HEK293 (cell line): ENCODE data around the gene CLPSL2.

Experiments used
- CTCF ChIA-PET: fragments of 350-600 bp; formaldehyde crosslinking; extraction: SDS; loops from one replicate; lab custom pipeline; 2021; ENCODE audit warnings: antibody characterized with exemption; lab: Yijun Ruan, JAX
- POLR2A ChIA-PET: fragments of 300-600 bp; formaldehyde crosslinking; extraction: SDS; loops from one replicate; lab custom pipeline; 2020; ENCODE audit warnings: antibody characterized with exemption, inconsistent platforms; lab: Yijun Ruan, JAX
- H3K27ac ChIP-seq: fragments of 200-500 bp; sonication (Bioruptor generic); 2 replicates; pipeline ENCODE4 v1.5.1; 2014; ENCODE audit warnings: low read depth, low read length, control low read depth, inconsistent platforms; ENCODE audit errors: extremely low read depth
- H3K36me3 ChIP-seq, 2 experiments: fragments of 200-500 bp in 1 of 2; sonication (Bioruptor generic) in 1 of 2; 1 replicate in 1 of 2; 2 replicates in 1 of 2; pipeline ENCODE4 v1.5.1; 2014 to 2017; ENCODE audit warnings: inconsistent platforms in 2 of 2, low read length in 2 of 2; ENCODE audit not compliant: control insufficient read depth in 2 of 2, insufficient read depth in 1 of 2
- H3K4me1 ChIP-seq: fragments of 200-500 bp; sonication (Bioruptor generic); 2 replicates; pipeline ENCODE4 v1.5.1; 2014; ENCODE audit warnings: mild to moderate bottlenecking, low read length, inconsistent platforms; ENCODE audit not compliant: control insufficient read depth, insufficient read depth
- H3K4me3 ChIP-seq: 2 replicates; pipeline ENCODE4 v1.5.1; 2011; ENCODE audit warnings: low read depth, mild to moderate bottlenecking, control low read depth, low read length, moderate library complexity
- H3K9me3 ChIP-seq: fragments of 200-500 bp; sonication (Bioruptor generic); 2 replicates; pipeline ENCODE4 v1.5.1; 2014; ENCODE audit warnings: low read depth, low read length, inconsistent platforms; ENCODE audit not compliant: control insufficient read depth, insufficient read depth
- AEBP2 ChIP-seq: fragments of 450-650 bp; formaldehyde crosslinking; IDR thresholded peaks from 2 replicates; pipeline ENCODE4 v1.5.1; 2016; ENCODE audit warnings: missing biosample characterization, missing genetic modification characterization, borderline replicate concordance
- CTCF ChIP-seq: fragments of 450-650 bp; formaldehyde crosslinking; IDR thresholded peaks from 2 replicates; pipeline ENCODE4 v1.5.1; 2016; ENCODE audit warnings: missing biosample characterization, missing genetic modification characterization
- FEZF1 ChIP-seq: fragments of 450-650 bp; formaldehyde crosslinking; IDR thresholded peaks from 2 replicates; pipeline ENCODE4 v1.5.1; 2016; ENCODE audit warnings: missing biosample characterization, missing genetic modification characterization
- GLI4 ChIP-seq: fragments of 450-650 bp; formaldehyde crosslinking; IDR thresholded peaks from 2 replicates; pipeline ENCODE4 v1.5.1; 2016; ENCODE audit warnings: missing biosample characterization, missing genetic modification characterization
- ZBTB1 ChIP-seq: fragments of 450-650 bp; formaldehyde crosslinking; IDR thresholded peaks from 2 replicates; pipeline ENCODE4 v1.5.1; 2016; ENCODE audit warnings: missing biosample characterization, missing genetic modification characterization
- ZNF146 ChIP-seq: fragments of 450-650 bp; formaldehyde crosslinking; IDR thresholded peaks from 2 replicates; pipeline ENCODE4 v1.5.1; 2016; ENCODE audit warnings: missing biosample characterization, missing genetic modification characterization
- ZNF24 ChIP-seq: fragments of 450-650 bp; formaldehyde crosslinking; IDR thresholded peaks from 2 replicates; pipeline ENCODE4 v1.5.1; 2016; ENCODE audit warnings: missing biosample characterization, missing genetic modification characterization
- ZNF354C ChIP-seq: fragments of 450-650 bp; formaldehyde crosslinking; IDR thresholded peaks from 2 replicates; pipeline ENCODE4 v1.5.1; 2016; ENCODE audit warnings: missing biosample characterization, missing genetic modification characterization, low read depth, borderline replicate concordance
- ZNF362 ChIP-seq: fragments of 450-650 bp; formaldehyde crosslinking; IDR thresholded peaks from 2 replicates; pipeline ENCODE4 v1.5.1; 2016; ENCODE audit warnings: missing biosample characterization, missing genetic modification characterization
- ZNF501 ChIP-seq: fragments of 450-650 bp; formaldehyde crosslinking; IDR thresholded peaks from 2 replicates; pipeline ENCODE4 v1.5.1; 2016; ENCODE audit warnings: missing biosample characterization, missing genetic modification characterization
- ZNF544 ChIP-seq: fragments of 450-650 bp; formaldehyde crosslinking; IDR thresholded peaks from 2 replicates; pipeline ENCODE4 v1.5.0; 2017; ENCODE audit warnings: missing biosample characterization, missing genetic modification characterization
- ZNF585B ChIP-seq: fragments of 450-650 bp; formaldehyde crosslinking; IDR thresholded peaks from 2 replicates; pipeline ENCODE4 v1.5.1; 2016; ENCODE audit warnings: missing biosample characterization, missing genetic modification characterization
- ZNF629 ChIP-seq: fragments of 450-650 bp; formaldehyde crosslinking; IDR thresholded peaks from 2 replicates; pipeline ENCODE4 v1.5.1; 2017; ENCODE audit warnings: missing biosample characterization, missing genetic modification characterization
- ZNF660 ChIP-seq: fragments of 450-650 bp; IDR thresholded peaks from 2 replicates; pipeline ENCODE4 v1.5.1; 2018; ENCODE audit warnings: missing biosample characterization, mild to moderate bottlenecking, missing genetic modification characterization
- ZNF837 ChIP-seq: fragments of 450-650 bp; formaldehyde crosslinking; IDR thresholded peaks from 2 replicates; pipeline ENCODE4 v1.5.1; 2016; ENCODE audit warnings: missing biosample characterization, missing genetic modification characterization

CLPSL2 gene

GRCh38 chr6:35757456-35758123 lies 18.8 kb upstream of the CLPSL2 start:
- Histone ChIP-seq H3K4me3 (no peak overlapping the region), H3K9me3 (no peaks in the 10 kb centered on the region), H3K4me1 (no peaks in the 10 kb centered on the region), H3K27ac (no peak overlapping the region), H3K36me3 (no peaks in the 10 kb centered on the region)
- CTCF ChIA-PET: interaction anchor here (0.6 to 1.2 kb wide), 14 partner anchors 9 to 245 kb away, joined by 3 to 13 read pairs (median 4); partner anchors contain the start of gene TULP1
- TF ChIP-seq CTCF (tag by site-specific recombination) (0 out of 2 replicates have a peak, but pooled peaks have one; percentile 11), ZNF585B (tag by site-specific recombination) (no peak), ZNF544 (tag by site-specific recombination) (no peak)
- POLR2A ChIA-PET: no interaction called here

- H3K9me3 ChIP-seq: no peaks in the 10 kb centered on the region
- no peak overlapping the region for H3K4me3 ChIP-seq
- POLR2A ChIA-PET: no interaction called here
- no peaks in the 10 kb centered on the region for H3K4me1 ChIP-seq
- no peak overlapping the region for H3K27ac ChIP-seq
- CTCF ChIA-PET: interaction anchor here (1.8 kb wide), 1 partner anchor 23 kb away, joined by 7 read pairs; the partner anchor contains the start of gene ARMC12
- no peaks in the 10 kb centered on the region for H3K36me3 ChIP-seq
- no peak for TF ChIP-seq ZBTB1 (tag by site-specific recombination)
- no peak for TF ChIP-seq AEBP2
- TF ChIP-seq ZNF146 (tag by site-specific recombination): no peak
- TF ChIP-seq ZNF629: no peak
- TF ChIP-seq, all 188 proteins: peak for 0
Observed at GRCh38 chr6:35759426-35759825, 17.0 kb upstream of the CLPSL2 start.

- CTCF ChIA-PET: interaction anchor here (0.6 to 0.7 kb wide), 2 partner anchors 67 to 122 kb away, joined by 3 read pairs; no protein-coding TSS in a partner anchor
- TF ChIP-seq ZNF837 (tag by site-specific recombination) (no peak), ZNF362 (tag by site-specific recombination) (no peak), ZNF501 (tag by site-specific recombination) (no peak), GLI4 (no peak), ZNF544 (tag by site-specific recombination) (no peak), FEZF1 (no peak), ZNF660 (tag by site-specific recombination) (no peak), ZNF24 (no peak), AEBP2 (no peak), ZNF354C (no peak)
- Histone ChIP-seq H3K9me3 (no peaks in the 10 kb centered on the region), H3K36me3 (no peaks in the 10 kb centered on the region), H3K4me3 (no peak overlapping the region), H3K4me1 (no peaks in the 10 kb centered on the region), H3K27ac (no peak overlapping the region)
- POLR2A ChIA-PET: no interaction called here
Observed at GRCh38 chr6:35765739-35766138, 10.7 kb upstream of the CLPSL2 start.
